ENCODE measurements around the gene PCDHA10. TPM values are rescaled to one million over a fixed set of nuclear protein-coding genes. Genes with fewer than 3 reads are reported as not detected.

The PCDHA10 gene
- total RNA-seq, 1 experiment from 2014 or later = 10.7 TPM

DNA sequence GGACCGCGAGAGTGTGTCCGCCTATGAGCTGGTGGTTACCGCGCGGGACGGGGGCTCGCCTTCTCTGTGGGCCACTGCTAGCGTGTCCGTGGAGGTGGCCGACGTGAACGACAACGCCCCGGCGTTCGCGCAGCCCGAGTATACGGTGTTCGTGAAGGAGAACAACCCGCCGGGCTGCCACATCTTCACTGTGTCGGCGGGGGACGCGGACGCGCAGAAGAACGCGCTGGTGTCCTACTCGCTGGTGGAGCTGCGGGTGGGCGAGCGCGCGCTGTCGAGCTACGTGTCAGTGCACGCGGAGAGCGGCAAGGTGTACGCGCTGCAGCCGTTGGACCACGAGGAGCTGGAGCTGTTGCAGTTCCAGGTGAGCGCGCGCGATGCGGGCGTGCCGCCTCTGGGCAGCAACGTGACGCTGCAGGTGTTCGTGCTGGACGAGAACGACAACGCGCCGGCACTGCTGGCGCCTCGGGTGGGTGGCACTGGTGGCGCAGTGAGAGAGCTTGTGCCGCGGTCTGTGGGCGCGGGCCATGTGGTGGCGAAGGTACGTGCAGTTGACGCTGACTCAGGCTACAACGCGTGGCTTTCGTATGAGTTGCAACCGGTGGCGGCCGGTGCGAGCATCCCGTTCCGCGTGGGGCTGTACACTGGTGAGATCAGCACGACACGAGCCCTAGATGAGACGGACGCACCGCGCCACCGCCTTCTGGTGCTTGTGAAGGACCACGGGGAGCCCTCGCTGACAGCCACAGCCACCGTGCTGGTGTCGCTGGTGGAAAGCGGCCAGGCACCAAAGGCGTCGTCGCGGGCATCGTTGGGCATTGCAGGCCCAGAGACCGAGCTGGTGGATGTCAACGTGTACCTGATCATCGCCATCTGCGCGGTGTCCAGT, 19.8 kb upstream of the PCDHA10 start:
- Histone ChIP-seq H3T11ph (ENCODE audit: low read length) (no peak overlapping the region), H4K91ac (ENCODE audit: insufficient read length, low read depth, low read length) (no peak overlapping the region), H3K18ac (ENCODE audit: insufficient read length, low read depth, low read length) (no peak overlapping the region), H3K27me3 (ENCODE audit: insufficient read depth, low read length) (no peaks in the 10 kb centered on the region), H2AFZ (ENCODE audit: low read length) (no peak overlapping the region), H2BK12ac (ENCODE audit: insufficient read length, low read depth, low read length) (no peak overlapping the region), H3K4me1 (ENCODE audit: insufficient read depth, low read length) (no peaks in the 10 kb centered on the region), H3K27ac (ENCODE audit: insufficient read length, low read depth, low read length) (no peak overlapping the region), H3K9ac (ENCODE audit: extremely low read depth, insufficient read length, low read length) (no peak overlapping the region), H3K56ac (ENCODE audit: insufficient read length, low read depth, low read length) (no peak overlapping the region), H2BK5ac (ENCODE audit: insufficient read length, low read length) (no peak overlapping the region), H4K20me1 (ENCODE audit: control insufficient read depth, insufficient read depth, insufficient read length) (no peaks in the 10 kb centered on the region), H3K79me1 (ENCODE audit: insufficient read depth, low read depth, low read length, poor library complexity, severe bottlenecking) (no peaks in the 10 kb centered on the region), H3K23me2 (ENCODE audit: insufficient read length, low read depth, low read length, poor library complexity, severe bottlenecking) (no peaks in the 10 kb centered on the region), H3K9me3 (ENCODE audit: control insufficient read depth, low read depth, low read length) (no peaks in the 10 kb centered on the region), H2BK120ac (ENCODE audit: low read depth, low read length, poor library complexity, severe bottlenecking) (no peak overlapping the region), H2AK5ac (ENCODE audit: insufficient read length, low read length) (no peak overlapping the region), H2BK15ac (ENCODE audit: low read depth, low read length) (no peak overlapping the region), H4K5ac (ENCODE audit: insufficient read length, low read depth, low read length) (no peak overlapping the region), H3K4me2 (ENCODE audit: insufficient read depth, insufficient read length, low read length) (no peak overlapping the region), H3K79me2 (ENCODE audit: insufficient read depth, low read length) (no peaks in the 10 kb centered on the region), H3K14ac (ENCODE audit: insufficient read depth, low read length) (no peak overlapping the region), H4K8ac (replicated peaks; ENCODE audit: insufficient read length, low read depth, low read length) (no peak overlapping the region), H3K23ac (ENCODE audit: insufficient read length, low read depth, low read length) (no peak overlapping the region), H2BK20ac (ENCODE audit: low read depth, low read length, poor library complexity, severe bottlenecking) (no peak overlapping the region), H3K4ac (ENCODE audit: low read depth, low read length) (no peak overlapping the region)
- no peak for DNase-seq
- H3K27me3 Mint-ChIP-seq (ENCODE audit: low read depth) = no peaks in the 10 kb centered on the region
- peaks cover 0 to 4% of the 10 kb centered on the region in 2 experiments; a peak in 1 of 4 replicates for H3K4me1 Mint-ChIP-seq
- TF ChIP-seq, protein P1, sequence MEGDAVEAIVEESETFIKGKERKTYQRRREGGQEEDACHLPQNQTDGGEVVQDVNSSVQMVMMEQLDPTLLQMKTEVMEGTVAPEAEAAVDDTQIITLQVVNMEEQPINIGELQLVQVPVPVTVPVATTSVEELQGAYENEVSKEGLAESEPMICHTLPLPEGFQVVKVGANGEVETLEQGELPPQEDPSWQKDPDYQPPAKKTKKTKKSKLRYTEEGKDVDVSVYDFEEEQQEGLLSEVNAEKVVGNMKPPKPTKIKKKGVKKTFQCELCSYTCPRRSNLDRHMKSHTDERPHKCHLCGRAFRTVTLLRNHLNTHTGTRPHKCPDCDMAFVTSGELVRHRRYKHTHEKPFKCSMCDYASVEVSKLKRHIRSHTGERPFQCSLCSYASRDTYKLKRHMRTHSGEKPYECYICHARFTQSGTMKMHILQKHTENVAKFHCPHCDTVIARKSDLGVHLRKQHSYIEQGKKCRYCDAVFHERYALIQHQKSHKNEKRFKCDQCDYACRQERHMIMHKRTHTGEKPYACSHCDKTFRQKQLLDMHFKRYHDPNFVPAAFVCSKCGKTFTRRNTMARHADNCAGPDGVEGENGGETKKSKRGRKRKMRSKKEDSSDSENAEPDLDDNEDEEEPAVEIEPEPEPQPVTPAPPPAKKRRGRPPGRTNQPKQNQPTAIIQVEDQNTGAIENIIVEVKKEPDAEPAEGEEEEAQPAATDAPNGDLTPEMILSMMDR (conservative IDR thresholded peaks at IDR 0.05) = no peak
- WGBS (ENCODE audit: extremely low coverage, insufficient read length, low lambda C conversion rate) = no CpG with 5 or more reads among the region's 103 CpGs
- H3K36me3 Mint-ChIP-seq (ENCODE audit: insufficient read depth in 1 of 3, low read depth in 3 of 3) = peaks cover 14 to 31% (median 15%) of the 10 kb centered on the region in 3 experiments
- H3K27ac Mint-ChIP-seq = no peak overlapping the region
- peaks cover 20 to 23% of the 10 kb centered on the region in 2 experiments for H3K9me3 Mint-ChIP-seq
- H3K4me3 Mint-ChIP-seq = no peak overlapping the region
